HepG2 (cell line): ENCODE results near the gene PSD. TPM values are rescaled to one million over a fixed set of nuclear protein-coding genes. Genes with fewer than 3 reads are reported as not detected.

Source experiments
- ATF2 ChIP-seq: sonication (generic); formaldehyde crosslinking; IDR thresholded peaks from 2 replicates; pipeline ENCODE4 v1.4.0; 2020; ENCODE audit warnings: missing genetic modification reagents
- CENPT ChIP-seq: sonication (generic); formaldehyde crosslinking; IDR thresholded peaks from 2 replicates; pipeline ENCODE4 v1.8.0; 2022; ENCODE audit warnings: low read depth, mild to moderate bottlenecking, moderate library complexity, missing genetic modification reagents
- EEA1 ChIP-seq: sonication (generic); formaldehyde crosslinking; IDR thresholded peaks from 2 replicates; pipeline ENCODE4 v1.5.1; 2020; ENCODE audit warnings: mild to moderate bottlenecking, missing genetic modification reagents, borderline replicate concordance
- ELF3 ChIP-seq: IDR thresholded peaks from 2 replicates; pipeline ENCODE4 v1.6.1; 2016; ENCODE audit warnings: missing genetic modification reagents, missing compliant biosample characterization
- POGK ChIP-seq: sonication (generic); formaldehyde crosslinking; conservative IDR thresholded peaks from 2 replicates; pipeline ENCODE4 v1.8.0; 2022; ENCODE audit warnings: mild to moderate bottlenecking, moderate library complexity, missing genetic modification reagents
- PREB ChIP-seq: sonication (generic); formaldehyde crosslinking; IDR thresholded peaks from 2 replicates; pipeline ENCODE4 v1.4.0; 2020; ENCODE audit warnings: missing genetic modification reagents
- RNF2 ChIP-seq: fragments of 450-650 bp; conservative IDR thresholded peaks from 2 replicates; pipeline ENCODE4 v1.6.1; 2016; ENCODE audit warnings: low read depth
- SMAD1 ChIP-seq: sonication (generic); formaldehyde crosslinking; IDR thresholded peaks from 2 replicates; pipeline ENCODE4 v1.4.0; 2020; ENCODE audit warnings: missing genetic modification reagents, low read depth, mild to moderate bottlenecking, borderline replicate concordance
- SOX6 ChIP-seq, 2 experiments: fragments of 450-650 bp in 1 of 2; sonication (generic) in 1 of 2; formaldehyde crosslinking in 1 of 2; IDR thresholded peaks; 2 replicates each; pipeline versions ENCODE4 v1.4.0 to v1.6.1; 2017 to 2020; ENCODE audit warnings: antibody characterized with exemption in 1 of 2, mild to moderate bottlenecking in 1 of 2, missing genetic modification reagents in 1 of 2
- ZKSCAN1 ChIP-seq: fragments of 150-350 bp; IDR thresholded peaks from 2 replicates; pipeline ENCODE4 v1.6.1; 2014; ENCODE audit warnings: low read length
- ZNF382 ChIP-seq: sonication (generic); formaldehyde crosslinking; IDR thresholded peaks from 2 replicates; pipeline ENCODE4 v1.5.0; 2020; ENCODE audit warnings: missing genetic modification reagents, mild to moderate bottlenecking, borderline replicate concordance
- ZNF709 ChIP-seq: sonication (generic); formaldehyde crosslinking; IDR thresholded peaks from 2 replicates; pipeline ENCODE4 v1.5.0; 2020; ENCODE audit warnings: mild to moderate bottlenecking, missing genetic modification reagents
- ZNF720 ChIP-seq: sonication (generic); formaldehyde crosslinking; IDR thresholded peaks from 2 replicates; pipeline ENCODE4 v1.4.0; 2020; ENCODE audit warnings: missing genetic modification reagents
- ZNF768 ChIP-seq: sonication (generic); formaldehyde crosslinking; IDR thresholded peaks from 2 replicates; pipeline ENCODE4 v1.4.0; 2020; ENCODE audit warnings: missing genetic modification reagents
- ZNF782 ChIP-seq: sonication (generic); formaldehyde crosslinking; IDR thresholded peaks from 2 replicates; pipeline ENCODE4 v1.4.0; 2020; ENCODE audit warnings: missing genetic modification reagents, mild to moderate bottlenecking, borderline replicate concordance
- ZSCAN21 ChIP-seq: sonication (generic); formaldehyde crosslinking; IDR thresholded peaks from 2 replicates; pipeline ENCODE4 v1.8.0; 2022; ENCODE audit warnings: mild to moderate bottlenecking, missing genetic modification reagents, moderate library complexity, borderline replicate concordance
- polyA plus RNA-seq, 8 experiments: library from polyadenylated mRNA; depleted of rRNA in 3 of 8; stranded (reverse) in 7 of 8; unstranded in 1 of 8; fragments of >200 nt; fragmentation: Illumina TruSeq in 4 of 8; extraction: Trizol in 4 of 8; gene quantifications; 2 replicates each; pipeline versions ENCODE4 v1.2.1 to v1.2.3, GENCODE V29; 2011 to 2016; ENCODE audit warnings: low read depth in 4 of 8, missing spikeins in 1 of 8, mixed read lengths in 1 of 8; ENCODE audit not compliant: insufficient read depth in 1 of 8
- total RNA-seq, 5 experiments: library from RNA; depleted of rRNA; stranded (reverse); fragments of >200 nt; fragmentation: Illumina TruSeq; extraction: Trizol; gene quantifications; 2 replicates each; pipeline ENCODE4 v1.2.3, GENCODE V29; 2016; ENCODE audit warnings: low read depth in 1 of 5
- TF ChIP-seq, protein P1 (sequence below): sonication (generic); formaldehyde crosslinking; IDR thresholded peaks from 2 replicates; pipeline ENCODE4 v1.4.0; 2020; ENCODE audit warnings: missing genetic modification reagents
- TF ChIP-seq, protein P2 (sequence below): sonication (generic); formaldehyde crosslinking; IDR thresholded peaks from 2 replicates; pipeline ENCODE4 v1.4.0; 2020; ENCODE audit warnings: missing genetic modification reagents
- TF ChIP-seq, protein P3 (sequence below): sonication (generic); formaldehyde crosslinking; IDR thresholded peaks from 2 replicates; pipeline ENCODE4 v1.4.0; 2020; ENCODE audit warnings: mild to moderate bottlenecking, missing genetic modification reagents

The PSD gene
- total and polyA plus RNA-seq, 2 of the 13 experiments (the other 11 are each of a cell fraction or from before 2014, with no cell fraction given) = 0.35 to 0.58 TPM

DNA sequence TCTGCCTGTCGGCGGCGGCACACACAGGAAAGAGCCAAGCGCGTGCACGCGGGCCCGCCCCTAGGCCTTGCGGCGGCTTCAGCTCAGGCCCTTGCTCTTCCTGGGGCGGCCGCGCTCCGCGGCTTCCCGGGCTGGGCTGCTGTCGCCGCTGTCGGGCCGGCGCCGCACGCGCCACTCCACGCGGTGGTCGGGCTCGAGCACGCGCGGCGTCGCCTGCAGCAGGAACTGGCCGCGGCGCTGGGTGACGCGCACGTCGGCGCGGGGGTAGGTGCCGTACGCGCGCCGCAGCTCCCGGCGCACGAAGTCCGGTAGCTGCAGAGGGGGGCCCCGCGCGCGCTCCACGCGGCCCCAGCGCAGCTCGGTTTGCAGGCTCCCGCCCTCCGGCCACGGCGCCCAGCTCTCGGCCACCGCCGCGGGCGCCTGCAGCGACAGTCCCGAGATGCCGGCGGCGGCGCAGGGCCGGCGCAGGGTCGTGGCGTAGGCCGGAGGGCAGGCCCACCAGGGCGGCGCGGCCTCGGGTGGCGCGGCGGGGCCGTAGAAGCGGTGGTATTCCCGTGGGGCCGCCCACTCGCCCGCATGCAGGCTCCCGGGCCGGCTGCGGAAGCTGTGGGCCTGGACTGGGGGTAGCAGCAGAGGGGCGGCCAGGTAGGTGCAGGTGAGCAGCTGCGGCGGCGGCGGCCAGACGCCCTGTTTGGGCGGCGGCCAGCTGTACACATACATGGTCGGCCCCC lies 32.0 kb upstream of the PSD start (continued):
- TF ChIP-seq ZSCAN21 (CRISPR knock-in tag) (peak; percentile 85), ZKSCAN1 (no peak), CENPT (CRISPR knock-in tag) (0 out of 2 replicates have a peak, but pooled peaks have one; percentile 52), PREB (CRISPR knock-in tag) (no peak), ZNF768 (CRISPR knock-in tag) (peak; percentile 34; the same call in 1 of the 2 replicates), ZNF782 (CRISPR knock-in tag) (peak; percentile 31; the same call in 1 of the 2 replicates), POGK (CRISPR knock-in tag) (peak; percentile 46), ATF2 (CRISPR knock-in tag) (no peak), SOX6 (IDR thresholded peaks at IDR 0.05) (no peak), SOX6 (CRISPR knock-in tag; IDR thresholded peaks at IDR 0.05) (no peak), ELF3 (CRISPR knock-in tag) (peak; percentile 73; the same call in 1 of the 2 replicates), ZNF720 (CRISPR knock-in tag) (no peak), RNF2 (peak; percentile 85; the same call in 1 of the 2 replicates), EEA1 (CRISPR knock-in tag) (no peak), ZNF382 (CRISPR knock-in tag) (no peak), SMAD1 (no peak), ZNF709 (CRISPR knock-in tag) (peak; percentile 77)
- TF ChIP-seq, protein P1, sequence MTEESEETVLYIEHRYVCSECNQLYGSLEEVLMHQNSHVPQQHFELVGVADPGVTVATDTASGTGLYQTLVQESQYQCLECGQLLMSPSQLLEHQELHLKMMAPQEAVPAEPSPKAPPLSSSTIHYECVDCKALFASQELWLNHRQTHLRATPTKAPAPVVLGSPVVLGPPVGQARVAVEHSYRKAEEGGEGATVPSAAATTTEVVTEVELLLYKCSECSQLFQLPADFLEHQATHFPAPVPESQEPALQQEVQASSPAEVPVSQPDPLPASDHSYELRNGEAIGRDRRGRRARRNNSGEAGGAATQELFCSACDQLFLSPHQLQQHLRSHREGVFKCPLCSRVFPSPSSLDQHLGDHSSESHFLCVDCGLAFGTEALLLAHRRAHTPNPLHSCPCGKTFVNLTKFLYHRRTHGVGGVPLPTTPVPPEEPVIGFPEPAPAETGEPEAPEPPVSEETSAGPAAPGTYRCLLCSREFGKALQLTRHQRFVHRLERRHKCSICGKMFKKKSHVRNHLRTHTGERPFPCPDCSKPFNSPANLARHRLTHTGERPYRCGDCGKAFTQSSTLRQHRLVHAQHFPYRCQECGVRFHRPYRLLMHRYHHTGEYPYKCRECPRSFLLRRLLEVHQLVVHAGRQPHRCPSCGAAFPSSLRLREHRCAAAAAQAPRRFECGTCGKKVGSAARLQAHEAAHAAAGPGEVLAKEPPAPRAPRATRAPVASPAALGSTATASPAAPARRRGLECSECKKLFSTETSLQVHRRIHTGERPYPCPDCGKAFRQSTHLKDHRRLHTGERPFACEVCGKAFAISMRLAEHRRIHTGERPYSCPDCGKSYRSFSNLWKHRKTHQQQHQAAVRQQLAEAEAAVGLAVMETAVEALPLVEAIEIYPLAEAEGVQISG (CRISPR knock-in tag) = peak; percentile 89
- TF ChIP-seq, protein P2, sequence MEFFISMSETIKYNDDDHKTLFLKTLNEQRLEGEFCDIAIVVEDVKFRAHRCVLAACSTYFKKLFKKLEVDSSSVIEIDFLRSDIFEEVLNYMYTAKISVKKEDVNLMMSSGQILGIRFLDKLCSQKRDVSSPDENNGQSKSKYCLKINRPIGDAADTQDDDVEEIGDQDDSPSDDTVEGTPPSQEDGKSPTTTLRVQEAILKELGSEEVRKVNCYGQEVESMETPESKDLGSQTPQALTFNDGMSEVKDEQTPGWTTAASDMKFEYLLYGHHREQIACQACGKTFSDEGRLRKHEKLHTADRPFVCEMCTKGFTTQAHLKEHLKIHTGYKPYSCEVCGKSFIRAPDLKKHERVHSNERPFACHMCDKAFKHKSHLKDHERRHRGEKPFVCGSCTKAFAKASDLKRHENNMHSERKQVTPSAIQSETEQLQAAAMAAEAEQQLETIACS (CRISPR knock-in tag) = peak; percentile 97
- TF ChIP-seq, protein P3, sequence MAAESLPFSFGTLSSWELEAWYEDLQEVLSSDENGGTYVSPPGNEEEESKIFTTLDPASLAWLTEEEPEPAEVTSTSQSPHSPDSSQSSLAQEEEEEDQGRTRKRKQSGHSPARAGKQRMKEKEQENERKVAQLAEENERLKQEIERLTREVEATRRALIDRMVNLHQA (CRISPR knock-in tag) = no peak
